Breast epithelium (tissue), 4 donors: ENCODE data around the gene RSKR. TPM values are rescaled to one million over a fixed set of nuclear protein-coding genes. Genes with fewer than 3 reads are reported as not detected.

Experiments used
- DNase-seq, 2 donors: peaks; one replicate each; pipeline ENCODE4 v3.0.0-alpha.2; 2019; ENCODE audit warnings: low spot score in 2 of 2
- H3K27ac ChIP-seq, 2 donors: fragments of 200-600 bp; sonication (generic) in 1 of 2; one replicate each; pipeline ENCODE4 v1.5.1; 2016 to 2019; ENCODE audit warnings: mild to moderate bottlenecking in 1 of 2
- H3K27me3 ChIP-seq, 2 donors: fragments of 200-600 bp; sonication (generic) in 1 of 2; one replicate each; pipeline versions ENCODE4 v1.5.1 to v1.6.0; 2017 to 2019; ENCODE audit warnings: control low read depth in 1 of 2, mild to moderate bottlenecking in 1 of 2
- H3K36me3 ChIP-seq: fragments of 200-600 bp; one replicate; pipeline ENCODE4 v1.5.1; 2019
- H3K4me1 ChIP-seq, 2 donors: fragments of 200-600 bp; sonication (generic); one replicate each; pipeline ENCODE4 v1.5.1; 2016 to 2019; ENCODE audit warnings: control low read depth in 1 of 2
- H3K4me3 ChIP-seq, 3 donors: fragments of 200-600 bp; sonication (generic); 1 replicate in 2 of 3; 2 replicates in 1 of 3; pipeline ENCODE4 v1.5.1; 2016 to 2019; ENCODE audit warnings: mild to moderate bottlenecking in 3 of 3, moderate library complexity in 2 of 3
- H3K9me3 ChIP-seq, 2 donors: fragments of 200-600 bp; sonication (generic) in 1 of 2; one replicate each; pipeline ENCODE4 v1.5.1; 2016 to 2019; ENCODE audit warnings: control low read depth in 1 of 2
- CTCF ChIP-seq, 3 donors: fragments of 450-650 bp; IDR thresholded peaks; one replicate each; pipeline ENCODE4 v1.5.1; 2016 to 2017; ENCODE audit warnings: antibody characterized with exemption in 3 of 3, mild to moderate bottlenecking in 3 of 3, moderate library complexity in 3 of 3
- POLR2A ChIP-seq: fragments of 450-650 bp; IDR thresholded peaks from one replicate; pipeline ENCODE4 v1.6.1; 2016; ENCODE audit warnings: antibody characterized with exemption, mild to moderate bottlenecking, moderate library complexity
- POLR2AphosphoS5 ChIP-seq, 3 donors: sonication (generic); formaldehyde crosslinking; IDR thresholded peaks; one replicate each; pipeline ENCODE4 v1.6.1; 2017; ENCODE audit warnings: antibody characterized with exemption in 3 of 3
- intact Hi-C: fragments of 100-400 bp; cut with DNase I; formaldehyde crosslinking; loops from one replicate; pipeline ENCODE4 v1.15.1; 2023; ENCODE audit warnings: low total_unique reads
- total RNA-seq, 3 donors: library from RNA; depleted of rRNA; stranded (reverse); fragments of >200 nt; gene quantifications; one replicate each; pipeline ENCODE4 v1.1.0, GENCODE V29; 2016

The RSKR gene
- total RNA-seq, 3 donors from 2014 or later, result 9.3 to 11.1 (median 11.0) TPM

DNA sequence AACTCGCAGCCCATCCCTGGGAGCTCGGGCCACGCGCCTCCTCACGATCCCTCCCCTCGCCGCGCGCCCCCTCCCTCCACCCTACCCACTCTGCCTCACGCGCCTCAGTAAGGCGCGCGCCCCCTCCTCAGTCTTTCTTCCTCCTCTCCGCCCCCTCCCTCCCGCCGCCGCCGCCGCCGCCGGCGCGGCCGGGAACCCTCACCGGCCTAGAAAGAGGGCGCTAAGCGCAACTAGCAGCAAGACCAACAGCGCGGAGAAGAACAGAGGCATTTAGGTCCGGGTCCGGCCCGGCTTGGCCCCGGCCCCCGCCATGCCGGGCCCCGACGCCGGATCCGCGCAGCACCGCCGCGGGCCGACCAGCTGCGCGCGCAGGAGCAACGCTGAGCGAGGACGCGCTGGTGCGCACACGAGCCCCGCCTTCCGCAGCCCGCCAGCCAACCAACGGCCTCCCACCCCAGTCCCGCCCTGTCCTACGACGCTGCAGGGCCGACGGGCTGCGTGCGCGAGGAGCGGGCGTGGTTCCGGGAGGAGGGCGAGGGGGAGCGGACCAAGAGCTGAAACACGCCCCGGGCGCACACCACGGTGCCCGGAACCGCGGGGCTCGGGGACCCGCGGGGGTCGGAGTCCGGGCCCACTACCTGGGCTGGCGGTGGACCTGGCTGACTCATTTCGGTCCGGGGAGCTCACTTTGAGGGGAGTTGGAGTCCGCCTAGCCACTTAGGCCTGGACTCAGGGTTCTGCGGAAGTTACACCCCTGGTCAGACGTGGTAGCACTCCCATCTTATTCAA lies 31.0 kb upstream of the RSKR start, which contains the start of gene BLTP2:
Gene BLTP2 (minus strand): TSS at position 372 of the 789 bp plus-strand sequence. CDS start 102 bp downstream, at position 270.
- no peaks in the 10 kb centered on the region for H3K27me3 ChIP-seq
- no peaks in the 10 kb centered on the region for H3K9me3 ChIP-seq
- peak within 1 kb of the TSS; percentile 87 to 97 (median 97) for H3K4me3 ChIP-seq
- TF ChIP-seq POLR2AphosphoS5 (IDR thresholded peaks at IDR 0.05) (peak; percentile 75 to 94 (median 85)), CTCF (IDR thresholded peaks at IDR 0.05) (peak; percentile 25 to 57 (median 25)), POLR2A (peak; percentile 85)
- intact Hi-C loops, result no loop called here
- H3K36me3 ChIP-seq, result no peaks in the 10 kb centered on the region
- H3K27ac ChIP-seq, result peak within 1 kb of the TSS; percentile 93 to 95
- peaks cover 0 to 13% of the 10 kb centered on the region in 2 donors for H3K4me1 ChIP-seq
- DNase-seq, result peak; percentile 94 to 96

DNA sequence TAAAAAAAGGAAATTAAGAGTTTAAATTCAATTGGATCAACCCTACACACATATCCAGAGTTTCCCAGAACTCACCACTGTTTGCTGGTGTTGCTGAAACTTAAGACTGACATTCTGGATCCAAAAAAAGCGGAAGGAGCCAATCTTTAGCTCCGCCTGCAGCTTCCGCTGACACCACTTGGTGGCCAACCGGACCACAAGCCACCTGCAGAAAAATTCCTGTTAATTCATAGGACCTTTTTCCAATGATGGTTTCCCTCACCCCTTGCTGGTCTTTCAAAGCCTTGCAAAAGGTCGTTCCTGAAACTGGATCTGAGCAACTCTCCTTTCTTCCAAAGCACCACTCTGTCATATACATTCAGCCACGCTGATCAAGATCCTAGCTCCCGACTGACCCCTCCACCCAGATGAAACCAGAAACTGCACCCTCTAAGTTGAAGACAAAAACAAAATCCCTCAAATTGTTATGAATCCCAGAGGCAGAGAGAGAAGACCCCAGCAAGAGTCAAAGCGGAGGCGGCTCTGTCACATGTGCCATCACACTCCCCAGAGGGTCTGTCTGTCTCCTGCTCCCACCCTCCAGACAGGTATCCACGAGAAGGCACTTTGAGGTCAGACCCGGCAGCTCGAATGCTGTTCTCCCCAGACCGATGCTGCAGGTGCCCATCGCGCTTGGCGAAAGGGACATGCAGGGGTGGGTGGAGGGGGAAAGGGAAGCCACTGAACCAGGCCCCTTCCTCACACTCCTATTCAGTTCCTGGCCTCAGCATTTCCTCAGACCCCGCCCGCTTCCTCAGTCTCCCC lies 30.2 kb upstream of the RSKR start:
- H3K9me3 ChIP-seq, result no peaks in the 10 kb centered on the region
- H3K36me3 ChIP-seq, result no peaks in the 10 kb centered on the region
- H3K4me1 ChIP-seq, result peaks cover 0 to 13% of the 10 kb centered on the region in 2 donors
- TF ChIP-seq POLR2A (no peak), CTCF (IDR thresholded peaks at IDR 0.05) (peak; percentile 42 to 53 (median 47))
- H3K27me3 ChIP-seq, result no peaks in the 10 kb centered on the region
- peak overlapping the region; percentile 93 to 95 for H3K27ac ChIP-seq
- DNase-seq, result no peak
- intact Hi-C loops, result no loop called here
- H3K4me3 ChIP-seq, result peak overlapping the region; percentile 87 to 97 (median 97)

GRCh38 chr17:28641579-28641978 lies 27.6 kb upstream of the RSKR start:
- peaks cover 17% of the 10 kb centered on the region for H3K36me3 ChIP-seq

GRCh38 chr17:28635506-28635905 lies 21.5 kb upstream of the RSKR start:
- Histone ChIP-seq H3K27ac (no peak overlapping the region), H3K4me3 (no peak overlapping the region), H3K9me3 (no peaks in the 10 kb centered on the region), H3K27me3 (no peaks in the 10 kb centered on the region), H3K4me1 (no peaks in the 10 kb centered on the region), H3K36me3 (peaks cover 30% of the 10 kb centered on the region)
- no peak for TF ChIP-seq CTCF (IDR thresholded peaks at IDR 0.05)
- no peak for TF ChIP-seq POLR2A
- no peak for TF ChIP-seq POLR2AphosphoS5 (IDR thresholded peaks at IDR 0.05)
- DNase-seq, result no peak
- intact Hi-C loops, result no loop called here

More at GRCh38 chr17:28641579-28641978, 27.6 kb upstream of the RSKR start:
- Histone ChIP-seq H3K27ac (no peak overlapping the region), H3K4me3 (no peak overlapping the region), H3K27me3 (no peaks in the 10 kb centered on the region), H3K4me1 (peaks cover 0 to 12% of the 10 kb centered on the region in 2 donors), H3K9me3 (no peaks in the 10 kb centered on the region)
- no peak for TF ChIP-seq POLR2AphosphoS5 (IDR thresholded peaks at IDR 0.05)
- TF ChIP-seq CTCF (IDR thresholded peaks at IDR 0.05), result no peak
- intact Hi-C loops, result no loop called here
- no peak for DNase-seq
